Stimulated activated CD8-positive, alpha-beta memory T cell treated with anti-CD3 and anti-CD28 coated beads, Interleukin-2, amount 100 ng/mL, for 48 hours (primary cell): Measurements from ENCODE around the gene CCNH.

Source experiments
- DNase-seq, 2 donors: peaks; one replicate each; pipeline ENCODE4 v3.0.0-alpha.2; 2020; ENCODE audit warnings: low read depth in 2 of 2

Gene CCNH

GRCh38 chr5:87412630-87413342 is at the start of gene CCNH:
Gene CCNH, minus strand, starts transcription at chr5:87412930. Its CDS starts 136 bp downstream, at chr5:87412794.
- peak; percentile 89 to 93 for DNase-seq

- no peak for DNase-seq
Observed at GRCh38 chr5:87457706-87458105, 45.0 kb upstream of the CCNH start.

GRCh38 chr5:87453801-87454200 is 41.1 kb upstream of the CCNH start:
- DNase-seq = no peak

- no peak for DNase-seq
Observed at GRCh38 chr5:87452837-87453236, 40.1 kb upstream of the CCNH start.

- no peak for DNase-seq
Observed at GRCh38 chr5:87442419-87442818, 29.7 kb upstream of the CCNH start.

- no peak for DNase-seq
Observed at GRCh38 chr5:87438231-87438630, 25.5 kb upstream of the CCNH start.

GRCh38 chr5:87437724-87438123 is 25.0 kb upstream of the CCNH start:
- DNase-seq = no peak

- DNase-seq = no peak
Observed at GRCh38 chr5:87435144-87435694, 22.5 kb upstream of the CCNH start.

- no peak for DNase-seq
Observed at GRCh38 chr5:87434461-87434860, 21.7 kb upstream of the CCNH start.

- no peak for DNase-seq
Observed at GRCh38 chr5:87433945-87434344, 21.2 kb upstream of the CCNH start.

GRCh38 chr5:87432460-87432859 is 19.7 kb upstream of the CCNH start:
- no peak for DNase-seq

GRCh38 chr5:87430863-87431457 is 18.2 kb upstream of the CCNH start:
- no peak for DNase-seq

GRCh38 chr5:87423755-87424154 is 11.0 kb upstream of the CCNH start:
- no peak for DNase-seq

GRCh38 chr5:87421307-87421706 is 8.6 kb upstream of the CCNH start:
- no peak for DNase-seq

- DNase-seq = no peak
Observed at GRCh38 chr5:87418506-87418905, 5.8 kb upstream of the CCNH start.

GRCh38 chr5:87413343-87413645 is 564 bp upstream of the CCNH start:
- no peak for DNase-seq

GRCh38 chr5:87411973-87412629 is 629 bp downstream of the CCNH start:
- DNase-seq = no peak

- DNase-seq = no peak
Observed at GRCh38 chr5:87411586-87411972, 1.2 kb downstream of the CCNH start.

- DNase-seq = no peak
Observed at GRCh38 chr5:87410931-87411330, 1.8 kb downstream of the CCNH start.

- no peak for DNase-seq
Observed at GRCh38 chr5:87408204-87408603, 4.5 kb downstream of the CCNH start.

GRCh38 chr5:87405472-87406155 is 7.1 kb downstream of the CCNH start:
- no peak for DNase-seq

GRCh38 chr5:87404359-87404758 is 8.4 kb downstream of the CCNH start:
- DNase-seq = no peak
